A549 (cell line): ENCODE measurements around the gene PTPRF. TPM values are rescaled to one million over a fixed set of nuclear protein-coding genes. Genes with fewer than 3 reads are reported as not detected.
A peak's percentile ranks its signal among the peaks of the same experiment; 100 is the strongest.

Experiments used
- ATAC-seq, 2 experiments: fragments of 200-7000 bp in 1 of 2; fragments of >200 bp in 1 of 2; cut with Nextera tagmentation in 1 of 2; cut with Tn5 transposase in 1 of 2; 3 replicates each; pipeline versions ENCODE4 v1.8.0 to v1.9.1; 2018 to 2020; ENCODE audit warnings: mild to moderate bottlenecking in 1 of 2, moderate library complexity in 1 of 2
- CTCF ChIA-PET: fragments of 300-600 bp; sonication (Branson Sonifier 250); formaldehyde crosslinking; extraction: SDS; loops from one replicate; lab custom pipeline; 2021; ENCODE audit warnings: antibody characterized with exemption, inconsistent platforms; lab: Yijun Ruan, JAX
- POLR2A ChIA-PET: fragments of 350-600 bp; formaldehyde crosslinking; extraction: SDS; loops from one replicate; lab custom pipeline; 2021; ENCODE audit warnings: antibody characterized with exemption, inconsistent platforms; lab: Yijun Ruan, JAX
- DNase-seq, 2 experiments: peaks; one replicate each; pipeline versions ENCODE4 v3.0.0 to v3.0.0-alpha.2; 2011 to 2016; ENCODE audit warnings: low read depth in 1 of 2, low spot score in 1 of 2
- FAIRE-seq: peaks from 2 replicates; lab custom pipeline; 2011; peaks lifted over from hg19 to GRCh38; lab: Jason Lieb, UNC
- H3K27ac ChIP-seq, 2 experiments: fragments of >200 bp; sonication (Bioruptor Twin); formaldehyde crosslinking; 3 replicates each; pipeline ENCODE4 v1.5.1; 2016 to 2017
- H3K4me1 ChIP-seq: fragments of >200 bp; sonication (Bioruptor Twin); formaldehyde crosslinking; 3 replicates; pipeline ENCODE4 v1.6.1; 2016
- H3K4me2 ChIP-seq: fragments of >200 bp; sonication (Bioruptor Twin); formaldehyde crosslinking; 3 replicates; pipeline ENCODE4 v1.6.1; 2016
- H3K4me3 ChIP-seq: fragments of >200 bp; sonication (Bioruptor Twin); formaldehyde crosslinking; 3 replicates; pipeline ENCODE4 v1.5.1; 2016
- H3K9me3 ChIP-seq: fragments of >200 bp; sonication (Bioruptor Twin); formaldehyde crosslinking; 3 replicates; pipeline ENCODE4 v1.6.1; 2016
- ATOH8 ChIP-seq: fragments of 250-450 bp; sonication (Bioruptor Pico); IDR thresholded peaks from 2 replicates; pipeline ENCODE4 v1.5.0; 2020; ENCODE audit warnings: low read depth, mild to moderate bottlenecking, moderate library complexity
- BHLHE40 ChIP-seq: IDR thresholded peaks from 2 replicates; pipeline ENCODE4 v1.6.1; 2012; ENCODE audit warnings: low read depth, low read length, inconsistent platforms
- CBX2 ChIP-seq: fragments of 200-600 bp; sonication (generic); IDR thresholded peaks from 2 replicates; pipeline ENCODE4 v1.6.1; 2016; ENCODE audit warnings: low read depth, mild to moderate bottlenecking, borderline replicate concordance
- CHD2 ChIP-seq: fragments of 150-350 bp; IDR thresholded peaks from 2 replicates; pipeline ENCODE4 v1.6.1; 2014; ENCODE audit warnings: low read length; ENCODE audit not compliant: partially characterized antibody
- CHD4 ChIP-seq: fragments of 200-600 bp; sonication (generic); IDR thresholded peaks from 2 replicates; pipeline ENCODE4 v1.6.1; 2016; ENCODE audit warnings: antibody characterized with exemption, mild to moderate bottlenecking, borderline replicate concordance
- CTCF ChIP-seq: fragments of >200 bp; sonication (Bioruptor Twin); formaldehyde crosslinking; IDR thresholded peaks from 3 replicates; pipeline ENCODE4 v1.5.1; 2016
- EHMT2 ChIP-seq: fragments of 200-600 bp; sonication (generic); IDR thresholded peaks from 2 replicates; pipeline ENCODE4 v1.6.1; 2016; ENCODE audit warnings: antibody characterized with exemption, low read depth, mild to moderate bottlenecking, moderate library complexity
- EP300 ChIP-seq, 2 experiments: fragments of >200 bp; sonication (Bioruptor Twin); formaldehyde crosslinking; IDR thresholded peaks; 2 replicates in 1 of 2; 3 replicates in 1 of 2; pipeline ENCODE4 v1.6.1; 2016 to 2017
- FOSB ChIP-seq: fragments of 250-450 bp; sonication (Bioruptor Pico); IDR thresholded peaks from 2 replicates; pipeline ENCODE4 v1.5.0; 2020; ENCODE audit warnings: mild to moderate bottlenecking, moderate library complexity
- FOSL2 ChIP-seq, 2 experiments: fragments of 450-650 bp in 1 of 2; fragments of >200 bp in 1 of 2; sonication (Bioruptor Twin) in 1 of 2; formaldehyde crosslinking; IDR thresholded peaks; 2 replicates each; pipeline versions ENCODE4 v1.5.0 to v1.6.1; 2016 to 2020; ENCODE audit warnings: mild to moderate bottlenecking in 1 of 2, moderate library complexity in 1 of 2
- HEYL ChIP-seq: fragments of 250-450 bp; sonication (Bioruptor Pico); IDR thresholded peaks from 2 replicates; pipeline ENCODE4 v1.8.0; 2021; ENCODE audit warnings: mild to moderate bottlenecking, moderate library complexity
- HOXA7 ChIP-seq: fragments of 250-450 bp; sonication (Bioruptor Pico); IDR thresholded peaks from 2 replicates; pipeline ENCODE4 v1.5.0; 2020; ENCODE audit warnings: mild to moderate bottlenecking, moderate library complexity
- HOXB13 ChIP-seq: fragments of 250-450 bp; sonication (Bioruptor Pico); IDR thresholded peaks from 2 replicates; pipeline ENCODE4 v1.5.0; 2020; ENCODE audit warnings: low read depth, mild to moderate bottlenecking, moderate library complexity
- HOXB5 ChIP-seq: fragments of 250-450 bp; sonication (Bioruptor Pico); IDR thresholded peaks from 2 replicates; pipeline ENCODE4 v1.5.0; 2020; ENCODE audit warnings: mild to moderate bottlenecking, moderate library complexity
- MAFK ChIP-seq: fragments of 450-650 bp; IDR thresholded peaks from 2 replicates; pipeline ENCODE4 v1.6.1; 2014; ENCODE audit not compliant: partially characterized antibody
- MAZ ChIP-seq: fragments of 150-350 bp; IDR thresholded peaks from 2 replicates; pipeline ENCODE4 v1.6.1; 2014; ENCODE audit warnings: antibody characterized with exemption, low read depth, low read length, borderline replicate concordance
- MYC ChIP-seq: IDR thresholded peaks from 2 replicates; pipeline ENCODE4 v1.6.1; 2012; ENCODE audit warnings: mild to moderate bottlenecking, inconsistent platforms, low read length, improper control_type of control experiment, borderline replicate concordance
- NFE2L2 ChIP-seq: fragments of 150-350 bp; conservative IDR thresholded peaks from 2 replicates; pipeline ENCODE4 v1.6.1; 2014; ENCODE audit warnings: low read length
- NR3C1 ChIP-seq: fragments of >200 bp; sonication (Bioruptor Twin); formaldehyde crosslinking; IDR thresholded peaks from 3 replicates; pipeline ENCODE4 v1.6.1; 2017
- PHF8 ChIP-seq: fragments of 200-600 bp; sonication (generic); IDR thresholded peaks from 2 replicates; pipeline ENCODE4 v1.6.1; 2016; ENCODE audit warnings: low read depth, mild to moderate bottlenecking, antibody characterized with exemption, moderate library complexity, borderline replicate concordance
- RARB ChIP-seq: fragments of 250-450 bp; sonication (Bioruptor Pico); IDR thresholded peaks from 2 replicates; pipeline ENCODE4 v1.8.0; 2021; ENCODE audit warnings: mild to moderate bottlenecking, moderate library complexity
- RCOR1 ChIP-seq: fragments of 150-350 bp; IDR thresholded peaks from 2 replicates; pipeline ENCODE4 v1.6.1; 2014; ENCODE audit warnings: antibody characterized with exemption, low read length, low read depth
- SREBF2 ChIP-seq: fragments of 450-650 bp; IDR thresholded peaks from 2 replicates; pipeline ENCODE4 v1.6.1; 2014; ENCODE audit warnings: mild to moderate bottlenecking, moderate library complexity
- TP53 ChIP-seq: fragments of 250-450 bp; sonication (Bioruptor Pico); IDR thresholded peaks from 2 replicates; pipeline ENCODE4 v1.5.0; 2021; ENCODE audit warnings: mild to moderate bottlenecking, moderate library complexity
- USF2 ChIP-seq: fragments of 450-650 bp; IDR thresholded peaks from 2 replicates; pipeline ENCODE4 v1.6.1; 2014; ENCODE audit warnings: antibody characterized with exemption
- ZC3H11A ChIP-seq: fragments of 450-650 bp; IDR thresholded peaks from 2 replicates; pipeline ENCODE4 v1.6.1; 2014; ENCODE audit warnings: antibody characterized with exemption, mild to moderate bottlenecking
- WGBS: methylation state at CpG from one replicate; pipeline ENCODE4 v1.1.6; 2017; ENCODE audit errors: missing lambda C conversion rate; 5-methylcytosine and 5-hydroxymethylcytosine counted together
- polyA plus RNA-seq, 4 experiments: library from polyadenylated mRNA; depleted of rRNA in 3 of 4; stranded (reverse); fragments of >200 nt; fragmentation: RNase III in 1 of 4; extraction: RNeasy Plus Mini Kit Qiagen cat#74134 plus additional on column Dnase treatment in 1 of 4; gene quantifications; 2 replicates in 3 of 4; 3 replicates in 1 of 4; pipeline ENCODE4 v1.2.3, GENCODE V29; 2011 to 2017

The PTPRF gene
- polyA plus RNA-seq, 2 of the 4 experiments (the other 2 are of a cell fraction), result 68.5 to 96.5 TPM

- H3K9me3 ChIP-seq, result no peaks in the 10 kb centered on the region; the same call in 2 of the 3 replicates
- no peak for TF ChIP-seq NFE2L2
- no peak for TF ChIP-seq FOSL2 (IDR thresholded peaks at IDR 0.05)
- no peak for TF ChIP-seq FOSL2 (CRISPR knock-in tag; IDR thresholded peaks at IDR 0.05)
- TF ChIP-seq PHF8, result no peak
- TF ChIP-seq EHMT2, result no peak
- TF ChIP-seq RARB, result no peak
- TF ChIP-seq HEYL, result no peak
- TF ChIP-seq EP300 (IDR thresholded peaks at IDR 0.05), result no peak
- no peak for TF ChIP-seq FOSB (CRISPR knock-in tag)
- no peak for TF ChIP-seq HOXB13 (CRISPR knock-in tag)
- TF ChIP-seq HOXB5 (CRISPR knock-in tag), result no peak
- H3K4me1 ChIP-seq, result peaks cover 25% of the 10 kb centered on the region
- ATAC-seq, result no peak
- DNase-seq, result no peak
- no peak overlapping the region for H3K4me3 ChIP-seq
- WGBS, result 70% methylated on average over 3 of the region's 3 CpGs
- H3K27ac ChIP-seq, result peak overlapping the region in 1 of 2 experiments; percentile 56; a peak in 3 of 6 replicates
- no peak overlapping the region for H3K4me2 ChIP-seq
- ChIA-PET POLR2A (interaction anchor here (1.0 kb wide), 1 partner anchor 415 kb away, joined by 3 read pairs; no protein-coding TSS in a partner anchor), CTCF (no interaction called here)
- no peak for FAIRE-seq
Measured at GRCh38 chr1:43520100-43520778, 10.4 kb upstream of the PTPRF start.

GRCh38 chr1:43521078-43521477 is 9.6 kb upstream of the PTPRF start:
- TF ChIP-seq HOXA7 (no peak), MYC (no peak), RCOR1 (no peak), CHD2 (no peak), NR3C1 (no peak), HEYL (no peak), USF2 (no peak), CBX2 (no peak), CTCF (no peak), SREBF2 (no peak)
- 97% methylated on average over 6 of the region's 8 CpGs for WGBS
- ATAC-seq (no peak), DNase-seq (no peak), FAIRE-seq (no peak)
- H3K27ac ChIP-seq, result peak overlapping the region in 1 of 2 experiments; percentile 100; a peak in 3 of 6 replicates
- peaks cover 33% of the 10 kb centered on the region for H3K4me1 ChIP-seq
- no peak overlapping the region for H3K4me2 ChIP-seq
- H3K4me3 ChIP-seq, result no peak overlapping the region
- ChIA-PET CTCF (no interaction called here), POLR2A (interaction anchor here (1.0 kb wide), 1 partner anchor 414 kb away, joined by 3 read pairs; no protein-coding TSS in a partner anchor)
- H3K9me3 ChIP-seq, result no peaks in the 10 kb centered on the region; the same call in 2 of the 3 replicates

GRCh38 chr1:43521756-43522155 is 8.9 kb upstream of the PTPRF start:
- no peak for DNase-seq

More at GRCh38 chr1:43521756-43522155, 8.9 kb upstream of the PTPRF start:
- ChIA-PET CTCF (interaction anchor here (0.6 to 1.1 kb wide), 4 partner anchors 9 to 52 kb away, joined by 3 to 4 read pairs (median 3); no protein-coding TSS in a partner anchor), POLR2A (interaction anchor here (0.6 kb wide), 1 partner anchor 131 kb away, joined by 3 read pairs; no protein-coding TSS in a partner anchor)
- no peak overlapping the region for H3K4me3 ChIP-seq
- no peak for TF ChIP-seq EHMT2
- no peak for TF ChIP-seq FOSL2 (IDR thresholded peaks at IDR 0.05)
- no peak for TF ChIP-seq FOSL2 (CRISPR knock-in tag; IDR thresholded peaks at IDR 0.05)
- no peak for TF ChIP-seq ZC3H11A
- no peak for TF ChIP-seq MAFK
- no peak for TF ChIP-seq MYC
- no peak for TF ChIP-seq ATOH8 (CRISPR knock-in tag)
- TF ChIP-seq BHLHE40, result no peak
- TF ChIP-seq CBX2, result no peak
- TF ChIP-seq MAZ, result no peak
- no peak for TF ChIP-seq TP53 (CRISPR knock-in tag)
- no peak for TF ChIP-seq CHD4
- TF ChIP-seq RARB, result no peak
- TF ChIP-seq NR3C1, result no peak
- no peak overlapping the region for H3K4me2 ChIP-seq
- FAIRE-seq (no peak), ATAC-seq (no peak)
- H3K9me3 ChIP-seq, result no peaks in the 10 kb centered on the region; the same call in 2 of the 3 replicates
- WGBS, result 73% methylated on average over 8 of the region's 8 CpGs
- H3K4me1 ChIP-seq, result peaks cover 40% of the 10 kb centered on the region
- H3K27ac ChIP-seq, result peak overlapping the region; percentile 78 to 100; a peak in 5 of 6 replicates
